HUDEP-2 (cell line): ENCODE results near the gene IL1RAP.
A peak's percentile ranks its signal among the peaks of the same experiment; 100 is the strongest.
"Not testable (repeated sequence)": the region's sequence is repeated elsewhere in the genome, so short reads cannot be mapped to it uniquely, and the experiment has no call there.

Source experiments
- DNase-seq, 76 experiments: peaks; one replicate each; lab custom pipeline; 2025; ENCODE audit not compliant: unreplicated experiment in 76 of 76; lab: John Stamatoyannopoulos, UW

Gene IL1RAP

GRCh38 chr3:190644035-190644434, 130.2 kb downstream of the IL1RAP start:
- DNase-seq, result no peak

DNA sequence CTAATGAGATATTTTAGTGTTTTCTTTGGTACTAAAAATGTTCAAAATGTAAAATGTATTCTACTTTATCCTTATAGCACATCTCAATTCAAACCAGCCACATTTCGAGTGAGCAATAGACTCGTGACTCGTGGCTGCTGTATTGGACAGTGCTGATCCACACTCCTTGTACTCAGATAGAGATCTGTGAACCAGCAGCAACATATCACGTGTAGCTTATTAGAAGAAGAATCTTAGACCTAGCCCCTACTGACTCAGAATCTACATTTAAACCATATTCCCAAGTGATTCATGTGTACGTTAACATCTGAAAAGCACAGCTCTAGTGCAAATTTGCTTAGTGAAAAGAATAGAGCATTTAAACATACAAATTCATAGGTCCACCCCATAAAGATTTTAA, 130.9 kb downstream of the IL1RAP start:
- DNase-seq, result peak in 3 of 76 experiments; percentile 5 to 21 (median 20)

- DNase-seq, result no peak
Observed at GRCh38 chr3:190645932-190646460, 132.1 kb downstream of the IL1RAP start.

DNA sequence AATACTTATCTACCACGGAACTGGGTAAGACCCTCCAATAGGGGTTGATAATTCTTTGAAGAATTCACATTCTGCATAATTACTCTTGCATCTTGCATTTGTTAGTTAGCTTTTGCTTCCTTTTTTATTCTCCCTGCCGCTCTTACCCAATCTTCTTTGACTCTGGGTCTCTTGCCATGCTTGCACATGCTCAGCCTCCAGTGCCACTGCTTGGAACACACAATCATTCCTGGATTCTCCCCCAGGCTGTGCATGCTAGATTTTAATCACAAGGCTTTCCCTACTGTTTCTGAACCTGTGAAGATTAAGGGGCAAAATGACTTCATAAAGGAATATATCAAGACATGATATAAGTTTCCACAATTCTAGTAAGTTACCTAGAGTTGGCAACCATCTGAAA, 133.1 kb downstream of the IL1RAP start:
- no peak for DNase-seq

GRCh38 chr3:190655933-190656332, 142.0 kb downstream of the IL1RAP start:
- DNase-seq, result no peak

- DNase-seq, result no peak
Observed at GRCh38 chr3:190658106-190658505, 144.2 kb downstream of the IL1RAP start.

DNA sequence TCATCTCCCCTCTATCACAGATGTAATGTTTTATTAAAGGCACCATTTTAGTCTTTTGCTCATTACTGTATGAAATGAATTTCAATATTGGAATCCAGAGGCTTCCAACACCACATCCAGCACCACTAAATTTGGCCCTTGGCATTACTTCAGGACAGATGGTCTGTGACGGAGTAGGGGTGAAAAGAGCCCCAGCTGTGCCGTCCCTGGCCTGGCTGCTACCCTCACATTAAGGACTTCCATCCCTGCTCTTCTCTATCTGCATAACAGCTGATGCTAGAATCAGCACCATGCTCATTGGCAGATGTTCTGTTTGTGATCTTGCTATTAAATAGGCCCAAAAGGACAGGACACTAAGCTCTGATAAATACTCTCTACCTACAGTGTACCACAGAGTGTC, 152.9 kb downstream of the IL1RAP start:
- DNase-seq, result no peak

DNA sequence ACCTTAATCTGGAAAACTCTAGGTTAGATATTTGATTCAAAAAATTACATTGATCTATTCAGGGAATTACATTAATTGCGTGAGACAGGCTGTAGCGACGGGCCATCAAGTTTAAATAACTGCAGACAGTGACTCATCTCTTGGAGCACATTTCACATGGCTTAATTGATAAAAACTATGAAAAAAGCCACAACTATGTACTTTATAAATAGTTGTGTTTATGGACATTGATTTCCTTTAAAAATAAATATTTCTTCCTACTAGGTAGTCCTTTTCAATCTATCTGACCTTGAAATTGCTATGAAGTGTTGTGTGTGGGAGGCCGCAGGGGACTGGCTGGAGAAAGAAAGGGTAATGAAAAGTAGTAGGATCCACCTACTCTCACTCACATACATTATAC, 157.8 kb downstream of the IL1RAP start:
- DNase-seq, result no peak

- DNase-seq, result no peak
Observed at GRCh38 chr3:190673148-190673547, 159.3 kb downstream of the IL1RAP start.

GRCh38 chr3:190676481-190676880, 162.6 kb downstream of the IL1RAP start:
- DNase-seq, result no peak

- DNase-seq, result no peak
Observed at GRCh38 chr3:190677001-190677400, 163.1 kb downstream of the IL1RAP start.

- DNase-seq, result not testable (repeated sequence)
Observed at GRCh38 chr3:190677868-190678267, 164.0 kb downstream of the IL1RAP start.

DNA sequence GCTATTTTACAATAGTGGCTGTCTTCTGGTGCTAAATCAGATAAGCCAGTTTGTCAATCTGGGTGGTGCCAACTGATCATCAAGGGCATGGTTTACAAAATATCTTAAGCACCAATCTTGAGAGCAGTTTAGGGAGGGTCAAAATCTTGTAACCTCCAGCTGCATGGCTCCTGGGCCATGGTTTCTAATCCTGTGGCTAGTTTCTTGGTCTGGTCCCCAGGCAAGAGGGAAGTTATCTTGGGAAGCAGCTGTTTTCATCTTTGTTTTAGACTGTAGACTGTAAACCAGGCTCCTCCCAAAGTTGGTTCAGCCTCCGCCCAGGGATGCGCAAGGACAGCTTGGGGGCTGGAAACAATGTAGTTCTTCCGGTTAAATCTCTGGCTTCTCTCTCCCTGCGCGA, 166.8 kb downstream of the IL1RAP start:
- DNase-seq, result peak in 1 of 76 experiments; percentile 23

DNA sequence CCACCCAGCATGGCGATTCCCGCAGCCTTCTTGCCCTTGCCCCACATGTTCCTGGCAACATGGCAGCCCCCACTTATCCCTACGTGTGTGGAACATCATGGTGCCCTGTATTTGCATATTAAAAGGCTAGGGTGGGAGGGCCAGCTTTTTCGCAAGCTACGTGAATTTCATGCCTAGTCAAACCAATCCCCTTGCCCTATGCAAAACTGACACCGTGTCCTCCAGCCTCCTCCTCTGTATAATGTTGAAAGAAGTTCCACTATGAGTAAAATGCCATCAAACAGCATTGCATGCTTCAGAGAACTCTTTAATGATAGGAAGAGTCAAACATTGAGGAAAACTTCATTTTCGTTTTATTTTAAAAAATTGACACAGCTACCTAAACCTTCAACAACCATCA, 170.9 kb downstream of the IL1RAP start:
- no peak for DNase-seq

DNA sequence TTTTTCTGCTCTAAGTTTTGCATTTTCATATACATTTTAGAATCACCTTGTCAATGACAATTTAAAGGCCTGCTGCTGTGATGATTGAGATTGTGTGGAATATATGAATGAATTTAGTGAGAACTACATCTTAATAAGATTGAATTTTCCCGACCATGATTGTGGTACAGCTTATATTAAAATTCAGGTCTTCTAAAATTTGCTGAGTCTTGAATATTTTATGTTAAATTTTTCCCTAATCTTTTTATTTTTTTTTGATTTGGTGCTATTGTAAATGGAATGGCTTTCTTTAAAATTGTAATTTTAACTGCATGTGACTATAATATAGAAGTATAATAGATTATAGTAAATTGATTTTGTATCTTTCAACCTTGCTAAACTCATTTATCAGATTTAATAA, 172.1 kb downstream of the IL1RAP start:
- DNase-seq, result no peak

DNA sequence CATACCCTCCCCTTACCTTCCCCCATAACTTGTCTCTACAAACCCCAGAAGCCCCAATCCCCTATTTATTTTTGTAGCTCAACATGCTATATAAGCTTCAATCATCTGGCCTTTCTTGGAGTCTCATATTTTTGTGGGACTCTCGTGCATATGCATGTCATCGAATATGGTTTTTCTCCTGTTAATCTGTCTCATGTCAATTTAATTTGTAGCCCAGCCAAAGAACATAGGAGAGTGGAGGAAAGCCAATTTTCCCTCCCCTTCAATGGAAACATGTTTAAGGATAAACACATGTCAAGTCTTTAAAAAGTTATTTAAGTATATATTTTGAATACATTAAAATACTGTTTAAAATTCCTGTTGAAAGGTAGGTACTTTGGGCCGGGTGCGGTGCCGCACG, 176.4 kb downstream of the IL1RAP start:
- DNase-seq, result no peak

GRCh38 chr3:190692256-190692655, 178.4 kb downstream of the IL1RAP start:
- DNase-seq, result no peak

- no peak for DNase-seq
Observed at GRCh38 chr3:190694335-190695001, 180.6 kb downstream of the IL1RAP start.

- DNase-seq, result no peak
Observed at GRCh38 chr3:190695225-190695624, 181.3 kb downstream of the IL1RAP start.

DNA sequence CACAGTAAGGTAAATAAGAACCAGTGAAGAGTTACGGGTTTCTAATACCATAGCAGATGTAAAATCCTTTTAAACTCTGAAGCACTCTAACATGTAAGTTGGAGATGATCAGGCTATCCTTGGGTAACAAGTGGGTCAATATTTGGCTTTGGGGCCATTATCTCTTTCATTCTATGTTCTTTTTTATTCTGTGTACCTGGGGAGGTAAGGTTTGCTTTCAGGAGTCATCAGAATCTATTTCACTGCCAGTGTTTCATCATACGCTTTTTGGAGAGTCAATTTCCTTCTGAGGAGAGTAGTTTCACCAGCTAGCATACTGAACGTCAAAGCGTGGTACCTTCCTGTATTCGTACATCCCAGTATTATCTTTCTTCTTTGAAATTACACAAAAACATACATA, 182.1 kb downstream of the IL1RAP start:
- no peak for DNase-seq

- no peak for DNase-seq
Observed at GRCh38 chr3:190696777-190697501, 183.1 kb downstream of the IL1RAP start.

DNA sequence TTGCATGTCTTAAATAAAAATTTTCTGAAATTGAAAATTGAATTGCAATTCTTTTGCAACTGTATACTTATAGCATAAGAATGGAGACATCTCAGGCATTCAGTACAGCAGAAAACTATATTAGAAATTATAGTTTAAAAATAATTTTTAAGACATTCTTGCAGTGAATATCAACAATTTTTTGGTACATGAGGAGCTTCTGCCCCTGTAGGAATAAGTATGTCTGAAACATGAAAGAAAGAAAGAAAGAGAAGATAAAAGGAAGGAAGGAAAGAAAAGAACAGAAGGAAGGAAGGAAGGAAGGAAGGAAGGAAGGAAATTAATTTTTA, 183.6 kb downstream of the IL1RAP start:
- DNase-seq, result no peak
